NT2/D1 (cell line): ENCODE results near the gene KLK14.

ENCODE experiments used
- DNase-seq: peaks from one replicate; pipeline ENCODE4 v3.0.0-alpha.2; 2011; ENCODE audit warnings: low read depth, low spot score
- H3K27me3 ChIP-seq: 2 replicates; pipeline ENCODE4 v1.6.0; 2011; ENCODE audit warnings: mild to moderate bottlenecking; ENCODE audit not compliant: insufficient read length, insufficient read depth
- H3K36me3 ChIP-seq: 2 replicates; pipeline ENCODE4 v1.6.1; 2011; ENCODE audit warnings: mild to moderate bottlenecking, low read length, mixed read lengths; ENCODE audit not compliant: insufficient read depth, insufficient read length
- H3K4me1 ChIP-seq: 2 replicates; pipeline ENCODE4 v1.5.1; 2011; ENCODE audit not compliant: insufficient read depth, insufficient read length
- H3K4me3 ChIP-seq: 2 replicates; pipeline ENCODE4 v1.5.1; 2011; ENCODE audit warnings: low read depth; ENCODE audit not compliant: insufficient read length
- H3K9ac ChIP-seq: 2 replicates; pipeline ENCODE4 v1.6.0; 2011; ENCODE audit warnings: low read depth; ENCODE audit not compliant: insufficient read length
- H3K9me3 ChIP-seq: 2 replicates; pipeline ENCODE4 v1.5.1; 2011; ENCODE audit warnings: mild to moderate bottlenecking, low read length; ENCODE audit not compliant: insufficient read depth
- SUZ12 ChIP-seq: IDR thresholded peaks from 2 replicates; pipeline ENCODE4 v1.6.1; 2011; ENCODE audit not compliant: insufficient read length, insufficient read depth; ENCODE audit errors: extremely low read depth
- YY1 ChIP-seq: IDR thresholded peaks from 2 replicates; pipeline ENCODE4 v1.6.1; 2011; ENCODE audit not compliant: insufficient read length, insufficient read depth
- ZNF274 ChIP-seq: IDR thresholded peaks from 2 replicates; pipeline ENCODE4 v1.6.1; 2011; ENCODE audit warnings: mild to moderate bottlenecking, low read depth, low read length

The KLK14 gene

GRCh38 chr19:51083783-51084182, 1.1 kb upstream of the KLK14 start:
- no peak for DNase-seq
- no peak for TF ChIP-seq SUZ12
- TF ChIP-seq YY1, result no peak
- H3K36me3 ChIP-seq, result no peaks in the 10 kb centered on the region

DNA sequence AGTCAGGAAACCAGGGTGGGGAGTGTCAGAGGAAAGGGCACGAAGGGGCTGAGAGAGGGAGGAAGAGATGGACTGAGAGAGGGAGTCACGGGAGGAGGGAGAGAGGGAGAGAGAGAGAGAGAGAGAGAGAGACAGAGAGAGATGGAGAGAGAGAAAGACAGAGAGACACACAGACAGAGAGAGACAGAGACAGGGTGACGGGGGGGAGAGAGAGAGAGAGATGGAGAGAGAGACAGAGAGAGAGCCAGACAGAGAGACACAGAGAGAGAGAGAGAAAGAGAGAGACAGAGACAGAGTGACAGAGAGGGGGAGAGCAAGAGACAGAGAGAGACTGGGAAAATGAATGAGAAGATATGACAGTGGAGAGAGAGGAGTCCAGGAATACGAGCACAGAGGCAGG, 494 bp upstream of the KLK14 start:
- Histone ChIP-seq H3K4me1 (peaks cover 6% of the 10 kb centered on the region), H3K9ac (no peak overlapping the region), H3K4me3 (no peak overlapping the region), H3K9me3 (no peaks in the 10 kb centered on the region), H3K27me3 (no peaks in the 10 kb centered on the region), H3K36me3 (no peaks in the 10 kb centered on the region)
- DNase-seq, result no peak
- TF ChIP-seq YY1 (no peak), SUZ12 (no peak), ZNF274 (no peak)

More at GRCh38 chr19:51083783-51084182, 1.1 kb upstream of the KLK14 start:
- no peaks in the 10 kb centered on the region for H3K27me3 ChIP-seq
- H3K9ac ChIP-seq, result no peak overlapping the region
- H3K4me3 ChIP-seq, result no peak overlapping the region
- peaks cover 6% of the 10 kb centered on the region for H3K4me1 ChIP-seq
- no peaks in the 10 kb centered on the region for H3K9me3 ChIP-seq

DNA sequence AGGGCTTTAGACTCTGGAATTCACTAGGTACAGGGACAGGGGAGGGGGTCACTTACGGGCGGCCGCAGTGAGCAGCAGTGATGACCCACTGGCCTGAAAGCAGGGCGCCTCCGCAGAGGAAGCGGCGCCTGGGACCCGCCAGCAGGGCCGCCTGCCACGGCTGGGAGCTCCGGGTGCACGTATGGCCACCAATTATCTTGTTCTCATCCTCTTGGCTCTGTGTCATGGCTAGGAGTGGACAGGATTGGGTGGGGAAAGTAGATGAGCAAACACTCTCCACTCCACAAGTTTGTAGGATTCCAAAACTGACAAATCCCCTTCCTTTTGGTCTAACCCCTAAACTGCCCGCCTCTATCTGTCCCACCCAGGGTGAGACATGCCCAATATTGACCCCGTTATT, 1.2 kb downstream of the KLK14 start:
- H3K36me3 ChIP-seq, result no peaks in the 10 kb centered on the region
- no peaks in the 10 kb centered on the region for H3K27me3 ChIP-seq
- H3K9me3 ChIP-seq, result no peaks in the 10 kb centered on the region
- peaks cover 4% of the 10 kb centered on the region for H3K4me1 ChIP-seq
- TF ChIP-seq ZNF274 (no peak), YY1 (no peak), SUZ12 (no peak)
- no peak overlapping the region for H3K9ac ChIP-seq
- no peak for DNase-seq
- H3K4me3 ChIP-seq, result no peak overlapping the region

DNA sequence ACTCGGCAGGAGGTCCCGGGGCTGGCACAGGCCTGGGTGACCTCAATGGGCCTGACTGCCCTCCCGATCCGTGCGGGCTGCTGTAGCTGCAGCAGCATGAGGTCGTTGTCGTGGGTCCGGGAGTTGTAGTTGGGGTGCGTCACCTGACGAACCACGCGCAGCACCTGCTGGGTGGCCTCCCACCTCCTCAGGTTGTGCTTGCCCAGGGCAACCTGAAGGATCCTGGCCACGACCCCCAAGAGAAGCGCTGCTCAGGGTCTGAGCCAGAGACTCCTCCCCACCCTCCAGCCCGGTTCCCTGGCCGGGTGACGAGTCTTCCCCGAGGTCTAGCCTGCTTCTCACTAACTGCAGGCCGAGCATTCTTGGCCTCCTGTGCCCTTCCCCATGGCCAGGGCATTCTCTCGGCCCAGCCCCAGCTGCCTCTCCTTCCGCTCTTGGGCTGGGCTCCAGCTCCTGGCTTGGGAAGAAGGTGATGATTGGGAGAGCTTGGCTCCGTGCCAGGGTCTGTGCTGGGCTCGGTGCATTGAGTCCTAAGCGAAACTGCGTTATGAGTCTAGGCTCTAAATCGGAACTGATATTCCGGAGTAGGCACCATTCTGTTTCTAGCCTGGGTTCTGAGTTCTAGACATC, 3.1 kb downstream of the KLK14 start:
- DNase-seq, result no peak

GRCh38 chr19:51078731-51079130, 4.0 kb downstream of the KLK14 start:
- Histone ChIP-seq H3K36me3 (no peaks in the 10 kb centered on the region), H3K27me3 (no peaks in the 10 kb centered on the region), H3K4me1 (no peaks in the 10 kb centered on the region), H3K4me3 (no peak overlapping the region), H3K9me3 (no peaks in the 10 kb centered on the region), H3K9ac (no peak overlapping the region)
- no peak for TF ChIP-seq ZNF274
- DNase-seq, result no peak

More for the DNA sequence above, 3.1 kb downstream of the KLK14 start:
- H3K9me3 ChIP-seq, result no peaks in the 10 kb centered on the region
- H3K27me3 ChIP-seq, result no peaks in the 10 kb centered on the region
- no peaks in the 10 kb centered on the region for H3K36me3 ChIP-seq
- no peak overlapping the region for H3K4me3 ChIP-seq
- no peak overlapping the region for H3K9ac ChIP-seq
- H3K4me1 ChIP-seq, result peaks cover 2% of the 10 kb centered on the region
- TF ChIP-seq ZNF274, result no peak
- no peak for TF ChIP-seq YY1
- no peak for TF ChIP-seq SUZ12

- no peak overlapping the region for H3K9ac ChIP-seq
- DNase-seq, result no peak
- no peaks in the 10 kb centered on the region for H3K9me3 ChIP-seq
- TF ChIP-seq ZNF274 (no peak), YY1 (no peak), SUZ12 (no peak)
- H3K4me3 ChIP-seq, result no peak overlapping the region
- no peaks in the 10 kb centered on the region for H3K36me3 ChIP-seq
- no peaks in the 10 kb centered on the region for H3K27me3 ChIP-seq
- no peaks in the 10 kb centered on the region for H3K4me1 ChIP-seq
Observed at GRCh38 chr19:51078104-51078503, 4.6 kb downstream of the KLK14 start.

- Histone ChIP-seq H3K4me3 (no peak overlapping the region), H3K9me3 (no peaks in the 10 kb centered on the region), H3K27me3 (no peaks in the 10 kb centered on the region), H3K36me3 (no peaks in the 10 kb centered on the region), H3K9ac (no peak overlapping the region), H3K4me1 (no peaks in the 10 kb centered on the region)
- TF ChIP-seq SUZ12, result no peak
- DNase-seq, result no peak
Observed at GRCh38 chr19:51076631-51077213, 6.0 kb downstream of the KLK14 start.

- no peaks in the 10 kb centered on the region for H3K27me3 ChIP-seq
- no peak for DNase-seq
- no peak for TF ChIP-seq SUZ12
- TF ChIP-seq ZNF274, result no peak
- no peak for TF ChIP-seq YY1
Observed at GRCh38 chr19:51075998-51076397, 6.7 kb downstream of the KLK14 start.

More at GRCh38 chr19:51075998-51076397, 6.7 kb downstream of the KLK14 start:
- H3K9me3 ChIP-seq, result no peaks in the 10 kb centered on the region
- no peak overlapping the region for H3K4me3 ChIP-seq
- no peaks in the 10 kb centered on the region for H3K36me3 ChIP-seq
- H3K4me1 ChIP-seq, result no peaks in the 10 kb centered on the region
- H3K9ac ChIP-seq, result no peak overlapping the region
